HepG2 (cell line): Measurements from ENCODE around the gene DSCAML1. TPM values are rescaled to one million over a fixed set of nuclear protein-coding genes. Genes with fewer than 3 reads are reported as not detected.

Source experiments
- ATAC-seq: fragments of 200-7000 bp; cut with Tn5 transposase; 3 replicates; pipeline ENCODE4 v1.9.1; 2020; ENCODE audit warnings: mild to moderate bottlenecking, moderate library complexity
- BruUV-seq: library from RNA; stranded (reverse); fragments of 400-500 nt; replicated peaks from 2 replicates; lab custom pipeline; 2021; lab: Mats Ljungman, UMichigan
- CTCF ChIA-PET: fragments of 300-600 bp; formaldehyde crosslinking; extraction: SDS; loops from one replicate; lab custom pipeline; 2021; ENCODE audit warnings: low total read pairs, inconsistent platforms, low intra/inter-chr PET ratio; lab: Yijun Ruan, JAX
- POLR2A ChIA-PET: fragments of 350-600 bp; sonication (Branson Sonifier 250); formaldehyde crosslinking; loops from one replicate; lab custom pipeline; 2020; ENCODE audit warnings: antibody characterized with exemption, inconsistent platforms; lab: Yijun Ruan, JAX
- DNase-seq: peaks from one replicate; pipeline ENCODE4 v3.0.0-alpha.2; 2015; ENCODE audit warnings: low spot score
- FAIRE-seq: peaks from 3 replicates; lab custom pipeline; 2011; peaks lifted over from hg19 to GRCh38; lab: Jason Lieb, UNC
- H2AFZ ChIP-seq: one replicate; pipeline ENCODE4 v1.6.1; 2011; ENCODE audit warnings: low read length, inconsistent platforms
- H3K27ac ChIP-seq: fragments of 300-600 bp; 3 replicates; pipeline ENCODE4 v1.8.0; 2011; ENCODE audit warnings: mixed run types, mild to moderate bottlenecking, mixed read lengths, low read length, inconsistent platforms; ENCODE audit not compliant: insufficient read depth; ENCODE audit errors: extremely low read length
- H3K27me3 ChIP-seq, 2 experiments: fragments of 200-600 bp in 1 of 2; 2 replicates in 1 of 2; 3 replicates in 1 of 2; pipeline versions ENCODE4 v1.6.0 to v1.8.0; 2011; ENCODE audit warnings: low read length in 2 of 2, mild to moderate bottlenecking in 2 of 2, moderate library complexity in 2 of 2, inconsistent platforms in 1 of 2; ENCODE audit not compliant: insufficient read depth in 2 of 2, control insufficient read depth in 1 of 2
- H3K36me3 ChIP-seq, 2 experiments: fragments of 200-600 bp in 1 of 2; replicated peaks in 1 of 2; 2 replicates in 1 of 2; 3 replicates in 1 of 2; pipeline versions ENCODE4 v1.5.1 to v1.8.0; 2011; ENCODE audit warnings: low read length in 2 of 2, inconsistent platforms in 1 of 2; ENCODE audit not compliant: insufficient read depth in 2 of 2, control insufficient read depth in 1 of 2
- H3K4me1 ChIP-seq: 2 replicates; pipeline ENCODE4 v1.5.1; 2012; ENCODE audit warnings: low read length, inconsistent platforms; ENCODE audit not compliant: insufficient read depth
- H3K4me2 ChIP-seq: 2 replicates; pipeline ENCODE4 v1.6.0; 2011; ENCODE audit warnings: low read depth, low read length, inconsistent platforms
- H3K4me3 ChIP-seq, 3 experiments: fragments of 200-600 bp in 1 of 3; sonication (generic), shearing (Covaris generic) in 1 of 3; replicated peaks in 1 of 3; 2 replicates each; pipeline ENCODE4 v1.5.1; 2011 to 2016; ENCODE audit warnings: low read length in 3 of 3, inconsistent platforms in 2 of 3, low read depth in 2 of 3, mild to moderate bottlenecking in 2 of 3, control low read depth in 1 of 3, mixed read lengths in 1 of 3; ENCODE audit not compliant: insufficient read depth in 1 of 3
- H3K79me2 ChIP-seq: one replicate; pipeline ENCODE4 v1.6.1; 2011; ENCODE audit warnings: low read length, inconsistent platforms; ENCODE audit not compliant: insufficient read depth
- H3K9ac ChIP-seq: 2 replicates; pipeline ENCODE4 v1.6.0; 2011; ENCODE audit warnings: mild to moderate bottlenecking, low read depth, low read length, inconsistent platforms; ENCODE audit not compliant: insufficient read depth
- H3K9me3 ChIP-seq: 2 replicates; pipeline ENCODE4 v1.5.1; 2012; ENCODE audit warnings: mild to moderate bottlenecking, low read length
- H4K20me1 ChIP-seq: 2 replicates; pipeline ENCODE4 v1.6.0; 2011; ENCODE audit warnings: inconsistent platforms, mild to moderate bottlenecking, low read length, moderate library complexity; ENCODE audit not compliant: insufficient read depth
- AFF4 ChIP-seq: sonication (generic); formaldehyde crosslinking; IDR thresholded peaks from 2 replicates; pipeline ENCODE4 v1.4.0; 2020; ENCODE audit warnings: missing genetic modification reagents
- CBX1 ChIP-seq: IDR thresholded peaks from one replicate; pipeline ENCODE4 v1.6.1; 2016; ENCODE audit warnings: antibody characterized with exemption, low read depth
- CBX5 ChIP-seq: sonication (generic); formaldehyde crosslinking; IDR thresholded peaks from 2 replicates; pipeline ENCODE4 v1.4.0; 2020; ENCODE audit warnings: missing genetic modification reagents, borderline replicate concordance
- DBP ChIP-seq: sonication (generic); formaldehyde crosslinking; IDR thresholded peaks from 2 replicates; pipeline ENCODE4 v1.4.0; 2020; ENCODE audit warnings: missing genetic modification reagents; ENCODE audit errors: not compliant biosample characterization
- HES4 ChIP-seq: sonication (generic); formaldehyde crosslinking; IDR thresholded peaks from 2 replicates; pipeline ENCODE4 v1.9.0; 2021; ENCODE audit warnings: mild to moderate bottlenecking, missing genetic modification reagents, borderline replicate concordance
- ZNF430 ChIP-seq: sonication (generic); formaldehyde crosslinking; IDR thresholded peaks from 2 replicates; pipeline ENCODE4 v1.9.0; 2021; ENCODE audit warnings: mild to moderate bottlenecking, missing genetic modification reagents
- ZNF713 ChIP-seq: sonication (generic); formaldehyde crosslinking; IDR thresholded peaks from 2 replicates; pipeline ENCODE4 v1.4.0; 2020; ENCODE audit warnings: mild to moderate bottlenecking, missing genetic modification reagents
- ZNF747 ChIP-seq: sonication (generic); formaldehyde crosslinking; IDR thresholded peaks from 2 replicates; pipeline ENCODE4 v1.8.1; 2023; ENCODE audit warnings: missing genetic modification reagents, mild to moderate bottlenecking, borderline replicate concordance
- WGBS: methylation state at CpG from one replicate; pipeline ENCODE4 v1.1.6; 2017; ENCODE audit warnings: low lambda C conversion rate; 5-methylcytosine and 5-hydroxymethylcytosine counted together
- in situ Hi-C: cut with HindIII; loops from 2 replicates; pipeline ENCODE4 v1.10.0; 2017; ENCODE audit warnings: low pct_unique_long_range_greater_than_20kb; ENCODE audit not compliant: extremely low pct_ligation_motif_present
- intact Hi-C: fragments of 100-400 bp; cut with micrococcal nuclease; formaldehyde crosslinking; loops from one replicate; pipeline ENCODE4 v1.10.0; 2022; ENCODE audit not compliant: unreplicated experiment
- polyA plus RNA-seq, 8 experiments: library from polyadenylated mRNA; depleted of rRNA in 3 of 8; stranded (reverse) in 7 of 8; unstranded in 1 of 8; fragments of >200 nt; fragmentation: Illumina TruSeq in 4 of 8; extraction: Trizol in 4 of 8; gene quantifications; 2 replicates each; pipeline versions ENCODE4 v1.2.1 to v1.2.3, GENCODE V29; 2011 to 2016; ENCODE audit warnings: low read depth in 4 of 8, missing spikeins in 1 of 8, mixed read lengths in 1 of 8; ENCODE audit not compliant: insufficient read depth in 1 of 8
- total RNA-seq, 5 experiments: library from RNA; depleted of rRNA; stranded (reverse); fragments of >200 nt; fragmentation: Illumina TruSeq; extraction: Trizol; gene quantifications; 2 replicates each; pipeline ENCODE4 v1.2.3, GENCODE V29; 2016; ENCODE audit warnings: low read depth in 1 of 5

Gene DSCAML1
- total and polyA plus RNA-seq, 2 of the 13 experiments (the other 11 are each of a cell fraction or from before 2014, with no cell fraction given): 0.29 to 0.40 TPM

- no peaks in the 10 kb centered on the region for H4K20me1 ChIP-seq
- in situ Hi-C loops (no loop called here), intact Hi-C loops (no loop called here)
- DNase-seq (no peak), ATAC-seq (no peak), FAIRE-seq (no peak)
- no peak overlapping the region for H3K4me3 ChIP-seq
- POLR2A ChIA-PET: no interaction called here
- 95% methylated on average over 25 of the region's 30 CpGs for WGBS
- no peak overlapping the region for H3K4me2 ChIP-seq
- no TSS peak for BruUV-seq
- TF ChIP-seq HES4 (CRISPR knock-in tag) (no peak), CBX1 (no peak), CBX5 (CRISPR knock-in tag) (no peak), ZNF747 (CRISPR knock-in tag) (no peak)
- H3K9ac ChIP-seq: no peak overlapping the region
- no peak overlapping the region for H3K27ac ChIP-seq
- H3K9me3 ChIP-seq: no peaks in the 10 kb centered on the region
- H3K36me3 ChIP-seq: no peaks in the 10 kb centered on the region
- 0 out of 5 replicates have a peak, but pooled peaks cover 0 to under 1% of the 10 kb centered on the region in 2 experiments for H3K27me3 ChIP-seq
- H3K79me2 ChIP-seq: no peaks in the 10 kb centered on the region
- CTCF ChIA-PET: no interaction called here
- H2AFZ ChIP-seq: no peak overlapping the region
- H3K4me1 ChIP-seq: peaks cover 28% of the 10 kb centered on the region
Measured at GRCh38 chr11:117518455-117518854, 278.6 kb downstream of the DSCAML1 start.

GRCh38 chr11:117517097-117517496, 279.9 kb downstream of the DSCAML1 start:
- Histone ChIP-seq H3K9ac (no peak overlapping the region), H4K20me1 (no peaks in the 10 kb centered on the region), H3K27ac (no peak overlapping the region), H3K36me3 (no peaks in the 10 kb centered on the region), H3K4me3 (no peak overlapping the region), H3K27me3 (no peaks in the 10 kb centered on the region), H3K4me1 (peaks cover 42% of the 10 kb centered on the region), H3K9me3 (no peaks in the 10 kb centered on the region), H3K4me2 (no peak overlapping the region), H3K79me2 (no peaks in the 10 kb centered on the region), H2AFZ (no peak overlapping the region)
- no TSS peak for BruUV-seq
- no peak for FAIRE-seq
- ChIA-PET POLR2A (no interaction called here), CTCF (no interaction called here)
- no peak for ATAC-seq
- WGBS: 88% methylated on average over 3 of the region's 4 CpGs
- no peak for TF ChIP-seq ZNF713 (CRISPR knock-in tag)
- TF ChIP-seq DBP (CRISPR knock-in tag): no peak
- TF ChIP-seq AFF4 (CRISPR knock-in tag): no peak
- TF ChIP-seq ZNF430 (CRISPR knock-in tag): no peak
- intact Hi-C loops: no loop called here
- in situ Hi-C loops: no loop called here
- DNase-seq: no peak
